SHP77 treated with DMSO at 0.1 percent for 48 hours (cell line): ENCODE data around the gene STAT5A.
A peak's percentile ranks its signal among the peaks of the same experiment; 100 is the strongest.
"Not testable (repeated sequence)": the region's sequence is repeated elsewhere in the genome, so short reads cannot be mapped to it uniquely, and the experiment has no call there.

Source experiments
- DNase-seq: peaks from one replicate; lab custom pipeline; 2025; lab: John Stamatoyannopoulos, UW

Gene STAT5A

GRCh38 chr17:42308446-42308845 lies 20.1 kb downstream of the STAT5A start:
- DNase-seq, result no peak

DNA sequence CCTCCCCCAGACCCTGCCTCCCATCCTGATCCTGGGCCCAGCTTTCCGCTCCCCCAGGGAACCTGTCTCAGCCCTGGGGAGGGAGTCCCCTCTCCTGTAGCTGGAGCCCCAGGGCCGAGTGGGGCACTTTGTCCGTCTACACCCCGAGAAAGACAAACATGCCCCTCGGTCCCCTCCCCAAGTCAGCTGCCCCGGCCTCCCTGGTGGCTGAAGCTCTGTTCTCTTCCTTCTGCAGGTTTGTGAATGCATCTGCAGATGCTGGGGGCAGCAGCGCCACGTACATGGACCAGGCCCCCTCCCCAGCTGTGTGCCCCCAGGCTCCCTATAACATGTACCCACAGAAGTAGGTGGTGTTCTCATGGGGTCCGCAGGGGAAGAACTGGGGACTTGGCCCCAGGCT lies 20.8 kb downstream of the STAT5A start:
- DNase-seq, result no peak

DNA sequence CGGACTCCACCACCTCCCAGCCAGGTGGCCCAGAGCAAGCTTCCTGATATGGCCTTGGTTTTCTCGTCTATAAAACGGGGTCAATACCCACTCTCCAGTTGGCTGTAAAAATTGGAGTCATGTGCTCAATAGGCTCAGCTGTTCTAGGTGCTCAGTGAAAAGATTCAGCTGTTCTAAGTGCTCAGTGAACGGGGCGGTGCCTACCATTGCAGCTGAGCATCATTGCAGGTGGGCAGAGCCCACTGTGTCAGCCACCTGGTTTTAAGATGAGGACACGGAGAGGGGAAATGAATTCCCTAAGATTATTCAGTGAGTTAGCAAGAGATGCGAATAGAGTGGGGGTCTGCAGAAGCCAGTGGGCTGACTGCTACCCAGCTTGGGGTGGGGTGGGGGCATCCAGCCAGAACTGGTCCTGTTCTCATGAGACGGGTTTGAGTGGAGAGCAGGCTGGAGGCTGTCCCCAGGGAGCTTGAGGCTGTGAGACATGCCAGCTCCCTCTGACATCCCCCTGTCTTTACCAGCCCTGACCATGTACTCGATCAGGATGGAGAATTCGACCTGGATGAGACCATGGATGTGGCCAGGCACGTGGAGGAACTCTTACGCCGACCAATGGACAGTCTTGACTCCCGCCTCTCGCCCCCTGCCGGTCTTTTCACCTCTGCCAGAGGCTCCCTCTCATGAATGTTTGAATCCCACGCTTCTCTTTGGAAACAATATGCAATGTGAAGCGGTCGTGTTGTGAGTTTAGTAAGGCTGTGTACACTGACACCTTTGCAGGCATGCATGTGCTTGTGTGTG lies 21.9 kb downstream of the STAT5A start:
- DNase-seq, result no peak

- no peak for DNase-seq
Observed at GRCh38 chr17:42310787-42311215, 22.5 kb downstream of the STAT5A start.

DNA sequence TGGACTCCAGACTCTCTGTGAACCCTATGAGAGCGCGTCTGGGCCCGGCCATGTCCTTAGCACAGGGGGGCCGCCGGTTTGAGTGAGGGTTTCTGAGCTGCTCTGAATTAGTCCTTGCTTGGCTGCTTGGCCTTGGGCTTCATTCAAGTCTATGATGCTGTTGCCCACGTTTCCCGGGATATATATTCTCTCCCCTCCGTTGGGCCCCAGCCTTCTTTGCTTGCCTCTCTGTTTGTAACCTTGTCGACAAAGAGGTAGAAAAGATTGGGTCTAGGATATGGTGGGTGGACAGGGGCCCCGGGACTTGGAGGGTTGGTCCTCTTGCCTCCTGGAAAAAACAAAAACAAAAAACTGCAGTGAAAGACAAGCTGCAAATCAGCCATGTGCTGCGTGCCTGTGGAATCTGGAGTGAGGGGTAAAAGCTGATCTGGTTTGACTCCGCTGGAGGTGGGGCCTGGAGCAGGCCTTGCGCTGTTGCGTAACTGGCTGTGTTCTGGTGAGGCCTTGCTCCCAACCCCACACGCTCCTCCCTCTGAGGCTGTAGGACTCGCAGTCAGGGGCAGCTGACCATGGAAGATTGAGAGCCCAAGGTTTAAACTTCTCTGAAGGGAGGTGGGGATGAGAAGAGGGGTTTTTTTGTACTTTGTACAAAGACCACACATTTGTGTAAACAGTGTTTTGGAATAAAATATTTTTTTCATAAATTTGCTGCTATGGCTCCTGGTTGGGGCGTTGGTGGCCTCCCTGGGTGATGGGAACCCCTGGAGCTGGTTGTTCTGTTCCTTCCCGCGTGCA lies 23.1 kb downstream of the STAT5A start:
- DNase-seq, result no peak

DNA sequence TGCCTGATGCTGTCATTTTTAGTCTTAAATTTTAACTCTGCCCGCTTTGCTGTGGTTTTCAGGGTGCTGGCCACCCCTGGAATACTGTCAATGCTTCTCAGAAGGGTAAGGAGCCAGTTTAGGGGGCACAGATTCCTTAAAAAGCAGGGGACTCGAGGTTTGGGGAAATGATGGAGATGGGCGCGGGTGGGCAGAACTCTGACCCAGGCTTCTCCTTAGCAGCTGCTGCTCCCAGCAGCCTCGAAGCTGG lies 23.7 kb downstream of the STAT5A start:
- no peak for DNase-seq

DNA sequence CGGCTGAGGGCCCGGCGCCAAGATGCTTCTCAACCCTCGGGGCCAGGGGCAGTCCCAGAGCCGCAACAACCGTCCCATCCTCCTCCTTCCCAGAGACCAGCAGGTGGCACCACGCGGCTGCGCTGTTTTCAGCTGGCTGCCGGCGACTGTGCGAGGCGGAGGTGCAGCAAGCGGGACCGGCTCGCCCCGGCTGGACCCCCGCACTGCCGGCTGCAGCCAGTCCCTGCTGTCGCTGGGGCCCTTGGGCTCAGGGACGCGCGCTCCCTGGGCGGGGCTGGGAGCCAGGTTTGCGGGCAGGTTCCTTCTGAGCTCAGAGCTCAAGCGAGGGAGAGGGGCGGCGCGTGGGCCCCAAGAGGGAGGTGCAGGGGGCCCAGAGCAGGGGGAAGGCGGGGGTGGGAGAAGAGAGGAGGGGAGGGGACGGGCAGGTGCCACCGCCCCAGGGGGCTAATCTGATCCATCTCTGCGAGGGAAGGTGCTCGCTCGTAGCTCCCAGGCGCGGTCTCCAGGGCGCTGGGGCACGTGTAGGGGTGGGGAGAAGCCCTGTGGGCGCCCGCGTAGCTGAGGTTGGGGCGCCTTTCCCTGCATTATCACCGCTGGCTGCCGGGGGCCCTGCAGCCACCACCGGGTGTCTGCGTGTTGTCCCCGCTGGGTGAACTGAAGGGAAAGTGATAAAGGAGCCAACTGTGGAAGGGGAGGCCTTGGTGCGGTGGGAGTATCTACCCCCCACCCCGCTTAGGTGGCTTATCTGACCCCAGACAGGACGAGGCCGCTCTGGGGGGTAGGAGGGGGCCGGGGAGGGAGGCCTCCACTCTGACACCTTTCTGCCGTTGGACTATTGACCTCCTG lies 24.2 kb downstream of the STAT5A start:
- no peak for DNase-seq

DNA sequence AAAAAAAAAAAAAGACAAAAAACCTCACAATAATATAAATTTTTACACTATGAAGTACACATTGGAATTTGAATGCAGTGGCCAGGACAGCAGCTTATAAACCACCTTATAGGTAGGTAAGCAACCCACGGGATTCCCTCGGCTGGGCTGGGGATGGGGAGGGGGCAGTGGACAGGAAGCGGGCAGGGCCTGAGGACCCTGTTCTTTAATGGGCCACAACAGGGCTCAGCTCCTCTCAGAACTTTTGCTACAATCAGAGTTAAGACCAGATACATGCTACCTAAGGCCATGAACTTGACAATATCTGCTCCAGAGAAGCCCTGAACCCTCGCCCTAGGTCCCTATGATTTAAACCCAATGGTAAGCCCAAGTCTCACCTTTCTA lies 25.1 kb downstream of the STAT5A start:
- no peak for DNase-seq

- DNase-seq, result no peak
Observed at GRCh38 chr17:42313773-42314566, 25.7 kb downstream of the STAT5A start.

DNA sequence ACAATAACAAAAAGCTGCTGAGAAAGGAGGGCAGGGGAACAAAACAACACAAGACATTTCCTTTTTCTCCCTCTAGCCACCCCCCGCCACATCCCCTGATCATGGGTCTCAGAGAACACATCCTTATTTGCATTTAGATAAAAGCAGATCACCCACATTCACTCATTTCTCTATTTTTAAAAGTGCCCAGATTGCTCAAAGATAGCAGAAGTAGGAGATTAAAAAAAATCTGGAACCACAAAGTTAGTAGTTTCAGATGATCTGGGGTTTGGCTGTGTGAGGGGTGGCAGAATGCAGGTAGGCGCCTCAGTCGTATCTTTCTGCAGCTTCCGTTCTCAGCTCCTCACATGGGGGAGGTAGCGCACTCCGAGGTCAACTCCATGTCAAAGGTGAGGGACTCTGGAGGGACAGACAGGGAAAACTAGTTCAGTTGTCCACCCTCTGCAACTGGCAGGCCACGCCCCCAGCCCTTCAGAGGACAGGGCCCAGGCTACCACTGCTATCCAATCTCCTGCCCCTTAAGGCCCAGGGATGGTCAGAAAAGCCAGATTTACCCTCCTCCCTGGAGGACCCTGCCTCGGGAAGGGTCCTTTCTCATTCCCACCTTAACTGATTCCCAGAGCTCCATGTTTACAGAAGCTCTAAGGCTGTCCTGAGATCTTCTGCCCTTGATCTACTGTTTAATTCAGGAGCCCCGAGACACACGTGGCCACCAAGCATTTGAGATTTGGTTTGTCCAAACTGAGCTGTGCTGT lies 27.3 kb downstream of the STAT5A start:
- DNase-seq, result no peak

- DNase-seq, result no peak
Observed at GRCh38 chr17:42316755-42317154, 28.5 kb downstream of the STAT5A start.

DNA sequence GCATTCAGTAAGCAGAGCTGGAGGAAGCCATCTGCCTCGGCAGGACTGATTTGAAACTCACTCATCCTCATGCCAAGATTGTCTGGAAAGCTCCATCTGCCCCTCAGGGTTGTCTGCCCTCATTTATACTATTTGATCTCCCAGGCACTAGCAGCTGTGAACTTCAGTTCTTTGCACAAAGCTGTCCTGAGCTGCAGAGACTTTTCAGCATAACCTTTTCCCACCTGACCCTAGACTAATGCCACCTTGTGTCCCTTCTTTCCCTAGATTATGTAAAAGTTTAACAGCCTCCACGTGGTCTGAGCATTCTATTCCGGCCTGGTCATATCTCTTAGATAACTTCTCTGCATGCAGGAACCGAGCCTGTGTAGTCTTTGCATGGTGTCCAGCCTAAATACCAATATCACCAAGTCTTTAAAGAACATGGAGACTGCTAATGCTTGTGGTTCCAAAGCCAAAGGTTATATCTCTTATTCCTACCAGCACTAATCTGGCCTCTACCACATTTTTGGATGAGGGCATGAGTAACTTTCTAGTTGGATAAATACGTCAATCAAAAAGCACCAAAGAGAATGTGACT lies 29.1 kb downstream of the STAT5A start:
- no peak for DNase-seq

- DNase-seq, result not testable (repeated sequence)
Observed at GRCh38 chr17:42317967-42318366, 29.7 kb downstream of the STAT5A start.

DNA sequence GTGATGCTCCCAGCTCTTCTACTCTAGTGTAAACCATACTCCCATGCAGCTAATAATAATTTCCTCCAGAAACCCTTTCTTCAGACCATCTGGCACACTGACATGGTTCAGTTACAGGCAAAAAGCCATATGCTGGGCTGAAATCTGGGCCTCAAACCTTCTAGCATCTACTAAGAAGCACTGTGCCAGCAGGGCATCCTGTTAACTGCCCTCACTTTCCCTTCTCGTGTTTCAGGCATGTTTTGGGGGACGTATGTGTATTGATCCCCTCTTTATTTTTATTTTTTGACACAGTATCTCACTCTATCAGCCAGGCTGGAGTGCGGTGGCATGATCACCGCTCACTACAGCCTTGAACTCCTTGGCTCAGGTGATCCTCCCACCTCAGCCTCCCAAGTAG lies 33.3 kb downstream of the STAT5A start:
- no peak for DNase-seq

DNA sequence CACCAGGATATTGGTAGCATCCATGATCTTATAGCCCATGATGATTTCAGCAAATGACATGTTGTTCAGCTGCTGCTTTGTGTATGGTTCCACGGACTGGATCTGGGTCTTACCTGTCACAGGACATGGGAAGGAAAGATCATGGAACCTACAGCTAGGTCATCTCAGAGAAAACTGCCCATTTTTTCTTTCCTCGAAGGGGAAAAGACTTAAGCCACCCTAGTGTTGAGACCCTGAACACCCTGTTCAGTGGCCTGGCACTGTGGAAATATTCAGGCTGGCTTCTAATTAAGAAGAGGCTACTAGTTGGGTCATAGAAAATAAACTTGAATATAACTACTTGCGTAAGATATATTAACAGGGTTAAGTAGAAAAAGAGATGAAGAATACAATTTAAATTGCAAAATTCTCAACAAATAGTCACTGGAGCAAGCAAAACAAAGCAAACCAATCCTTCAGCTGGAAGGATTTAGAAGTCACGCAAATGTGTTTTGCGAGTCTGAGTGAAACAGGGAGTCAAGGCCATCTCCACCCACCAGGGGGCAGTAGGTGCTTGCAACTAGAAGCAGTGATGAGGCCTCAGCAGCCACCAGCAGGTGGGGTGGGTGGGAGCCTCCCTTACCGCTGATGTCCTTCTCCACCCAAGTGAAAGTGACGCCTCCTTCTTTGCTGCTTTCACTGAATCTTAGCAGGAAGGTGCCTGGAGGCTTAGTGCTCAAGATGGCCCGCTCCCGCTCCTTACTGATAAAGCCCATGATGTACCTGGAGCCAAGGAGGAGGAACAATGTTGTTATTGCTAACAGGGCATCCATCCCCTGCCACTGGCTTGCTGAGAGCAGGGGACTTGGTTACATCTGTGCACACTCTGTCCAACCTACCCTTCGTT lies 34.3 kb downstream of the STAT5A start:
- peak; percentile 58 for DNase-seq

- no peak for DNase-seq
Observed at GRCh38 chr17:42323268-42323773, 35.0 kb downstream of the STAT5A start.

DNA sequence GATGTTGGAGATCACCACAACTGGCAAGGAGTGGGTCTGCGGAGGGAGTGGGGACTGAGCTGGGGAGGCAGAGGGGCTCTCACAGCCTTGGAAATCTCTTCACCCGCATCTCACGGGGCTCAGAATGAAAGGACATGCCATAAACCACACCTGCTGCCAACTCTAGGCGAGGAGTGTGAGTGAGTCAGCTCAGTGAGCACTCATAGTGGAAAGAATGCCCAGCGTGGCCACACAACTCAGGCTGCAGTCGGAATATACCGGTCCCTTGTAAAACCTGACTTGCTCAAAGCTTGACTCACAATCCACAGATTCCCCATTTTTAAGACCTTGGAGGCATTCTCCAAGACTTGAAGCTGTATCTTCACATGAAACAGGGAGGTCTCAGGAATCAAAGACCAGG lies 36.7 kb downstream of the STAT5A start:
- no peak for DNase-seq

DNA sequence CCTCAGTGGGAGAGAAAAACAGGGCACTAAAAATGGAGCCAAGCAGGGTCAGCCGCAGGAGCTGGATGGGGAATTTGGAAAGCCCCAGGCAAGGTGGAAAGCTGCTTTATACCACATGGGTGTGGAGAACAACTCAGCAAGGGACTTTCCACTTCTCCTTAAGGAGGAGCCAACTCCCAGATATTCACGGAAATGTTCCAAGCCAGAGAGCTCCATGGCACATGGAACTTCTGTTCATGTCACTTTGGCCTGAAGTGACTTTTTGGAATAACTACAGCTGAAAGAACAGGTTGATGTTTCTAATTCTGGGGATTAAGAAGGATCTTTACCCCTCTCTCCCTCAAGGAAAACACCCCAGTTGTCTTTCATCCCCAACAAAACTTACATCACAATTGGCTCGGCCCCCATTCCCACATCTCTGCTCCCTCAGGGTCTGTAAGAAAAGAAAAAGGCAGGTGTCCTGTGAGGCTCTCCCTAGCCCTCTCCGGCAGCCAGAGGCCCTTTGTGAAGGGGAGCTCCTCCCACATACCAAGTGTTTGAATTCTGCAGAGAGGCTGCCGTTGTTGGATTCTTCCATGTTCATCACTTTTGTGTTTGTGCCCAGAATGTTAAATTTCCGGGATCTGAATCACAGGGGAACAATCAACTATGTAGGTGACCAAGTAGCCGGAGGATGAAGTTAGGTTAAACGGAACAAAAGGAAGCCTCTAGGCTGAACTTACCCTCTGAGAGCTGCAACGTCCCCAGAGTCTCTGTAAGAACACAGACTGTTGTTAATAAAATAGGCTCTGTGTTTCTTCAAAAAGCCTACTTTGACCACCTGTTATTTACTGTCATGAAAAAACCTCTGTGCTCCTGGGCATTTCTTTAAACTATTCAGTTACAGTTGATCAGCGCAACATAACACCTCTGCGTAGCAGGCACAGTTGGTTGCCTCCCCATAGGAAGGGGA lies 41.0 kb downstream of the STAT5A start:
- no peak for DNase-seq
